Gastroesophageal sphincter (tissue), 4 donors: ENCODE measurements around the gene BOC. TPM values are rescaled to one million over a fixed set of nuclear protein-coding genes. Genes with fewer than 3 reads are reported as not detected.
A peak's percentile ranks its signal among the peaks of the same experiment; 100 is the strongest.

ENCODE experiments used
- ATAC-seq: fragments of 150-250 bp; one replicate; pipeline ENCODE4 v1.9.1; 2016; ENCODE audit warnings: mild to moderate bottlenecking, moderate library complexity
- H3K27ac ChIP-seq, 4 donors: fragments of 200-600 bp; sonication (generic) in 3 of 4; 1 replicate in 3 of 4; 2 replicates in 1 of 4; pipeline ENCODE4 v1.5.1; 2016 to 2019
- H3K27me3 ChIP-seq: fragments of 200-600 bp; sonication (generic); one replicate; pipeline ENCODE4 v1.5.1; 2019
- H3K36me3 ChIP-seq, 2 donors: fragments of 200-600 bp; sonication (generic); one replicate each; pipeline ENCODE4 v1.5.1; 2019; ENCODE audit warnings: control low read depth in 1 of 2
- H3K4me1 ChIP-seq, 3 donors: fragments of 200-600 bp; sonication (generic); 1 replicate in 2 of 3; 2 replicates in 1 of 3; pipeline ENCODE4 v1.5.1; 2016 to 2019; ENCODE audit warnings: control low read depth in 2 of 3
- H3K4me3 ChIP-seq, 2 donors: fragments of 200-600 bp; sonication (generic); one replicate each; pipeline ENCODE4 v1.5.1; 2019; ENCODE audit warnings: mild to moderate bottlenecking in 1 of 2, moderate library complexity in 1 of 2
- H3K9me3 ChIP-seq, 3 donors: fragments of 200-600 bp; sonication (generic); one replicate each; pipeline ENCODE4 v1.5.1; 2017 to 2019; ENCODE audit warnings: control low read depth in 2 of 3
- EP300 ChIP-seq: sonication (generic); formaldehyde crosslinking; IDR thresholded peaks from one replicate; pipeline ENCODE4 v1.6.1; 2017; ENCODE audit warnings: antibody characterized with exemption, mild to moderate bottlenecking
- POLR2A ChIP-seq, 2 donors: fragments of 450-650 bp; IDR thresholded peaks; one replicate each; pipeline ENCODE4 v1.6.1; 2017; ENCODE audit warnings: antibody characterized with exemption in 2 of 2, mild to moderate bottlenecking in 2 of 2, moderate library complexity in 1 of 2
- POLR2AphosphoS5 ChIP-seq: sonication (generic); formaldehyde crosslinking; IDR thresholded peaks from one replicate; pipeline ENCODE4 v1.6.1; 2017; ENCODE audit warnings: antibody characterized with exemption
- WGBS, 2 donors: methylation state at CpG; one replicate each; pipeline ENCODE4 v1.1.5; 2018; ENCODE audit warnings: low coverage in 1 of 2; 5-methylcytosine and 5-hydroxymethylcytosine counted together
- total RNA-seq, 4 donors: library from RNA; depleted of rRNA; stranded (reverse); fragments of >200 nt; gene quantifications; one replicate each; pipeline ENCODE4 v1.1.0, GENCODE V29; 2016
- TF ChIP-seq, protein P1 (sequence below), 4 experiments: fragments of 200-600 bp in 2 of 4; fragments of 450-650 bp in 2 of 4; sonication (generic) in 1 of 4; IDR thresholded peaks; one replicate each; pipeline ENCODE4 v1.5.1; 2017 to 2019; ENCODE audit warnings: antibody characterized with exemption in 4 of 4, mild to moderate bottlenecking in 2 of 4, moderate library complexity in 2 of 4

The BOC gene
- total RNA-seq, 4 donors from 2014 or later: 41.5 to 130 (median 73.9) TPM

DNA sequence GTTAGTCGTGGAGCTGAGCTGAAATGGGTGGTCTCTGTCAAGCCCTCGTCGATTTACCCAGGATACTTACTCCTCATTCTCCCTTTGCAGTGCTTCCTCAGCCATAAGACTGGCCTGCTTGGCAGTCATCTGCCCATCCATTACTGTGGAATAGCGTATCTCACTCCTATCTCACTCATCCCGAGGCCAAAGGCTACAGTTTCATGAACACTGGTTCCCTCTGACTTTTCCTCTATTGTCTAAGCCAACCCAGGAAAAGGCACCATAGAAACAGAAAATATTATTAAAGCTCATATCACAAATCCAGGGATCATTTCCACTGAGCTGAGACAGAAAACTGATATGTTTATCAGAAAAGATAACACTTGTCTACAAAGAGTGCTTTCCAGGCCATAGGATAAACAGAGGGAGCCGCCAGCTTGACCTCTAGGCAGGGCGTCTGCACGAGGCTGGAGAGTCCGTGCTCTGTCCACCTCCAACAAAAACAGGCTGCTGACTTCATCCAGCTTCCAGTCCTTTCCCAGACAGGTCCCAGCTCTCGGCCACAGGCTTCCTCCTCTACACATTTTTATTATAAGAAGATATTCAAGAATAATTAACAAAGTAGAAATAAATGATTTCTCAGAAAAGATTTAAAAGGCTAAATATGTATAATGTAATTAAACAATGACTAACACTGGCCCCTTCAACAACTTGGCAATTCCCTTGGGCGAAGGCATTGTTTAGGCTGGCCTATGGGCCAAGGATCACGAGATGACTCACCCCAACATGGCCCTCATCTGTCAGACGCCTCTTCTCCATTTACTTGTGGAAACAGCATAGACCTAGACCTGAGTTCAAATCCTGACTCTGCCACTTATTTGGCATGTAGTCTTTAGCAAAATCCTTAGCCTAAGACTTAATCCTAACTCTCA is 27.4 kb upstream of the BOC start:
- H3K9me3 ChIP-seq: peaks cover 0 to 6% (median 0%) of the 10 kb centered on the region in 3 donors
- no peaks in the 10 kb centered on the region for H3K36me3 ChIP-seq
- peak overlapping the region in 3 of 4 donors; percentile 4 to 28 (median 9) for H3K27ac ChIP-seq
- peaks cover 0 to 7% (median 0%) of the 10 kb centered on the region in 3 donors for H3K4me1 ChIP-seq
- no peak for ATAC-seq
- no peaks in the 10 kb centered on the region for H3K27me3 ChIP-seq
- no peak overlapping the region for H3K4me3 ChIP-seq
- WGBS, 2 donors: 50 to 58% methylated on average over 9 to 12 of the region's 13 CpGs
- TF ChIP-seq POLR2AphosphoS5 (no peak), POLR2A (IDR thresholded peaks at IDR 0.05) (no peak), EP300 (no peak)
- TF ChIP-seq, protein P1, sequence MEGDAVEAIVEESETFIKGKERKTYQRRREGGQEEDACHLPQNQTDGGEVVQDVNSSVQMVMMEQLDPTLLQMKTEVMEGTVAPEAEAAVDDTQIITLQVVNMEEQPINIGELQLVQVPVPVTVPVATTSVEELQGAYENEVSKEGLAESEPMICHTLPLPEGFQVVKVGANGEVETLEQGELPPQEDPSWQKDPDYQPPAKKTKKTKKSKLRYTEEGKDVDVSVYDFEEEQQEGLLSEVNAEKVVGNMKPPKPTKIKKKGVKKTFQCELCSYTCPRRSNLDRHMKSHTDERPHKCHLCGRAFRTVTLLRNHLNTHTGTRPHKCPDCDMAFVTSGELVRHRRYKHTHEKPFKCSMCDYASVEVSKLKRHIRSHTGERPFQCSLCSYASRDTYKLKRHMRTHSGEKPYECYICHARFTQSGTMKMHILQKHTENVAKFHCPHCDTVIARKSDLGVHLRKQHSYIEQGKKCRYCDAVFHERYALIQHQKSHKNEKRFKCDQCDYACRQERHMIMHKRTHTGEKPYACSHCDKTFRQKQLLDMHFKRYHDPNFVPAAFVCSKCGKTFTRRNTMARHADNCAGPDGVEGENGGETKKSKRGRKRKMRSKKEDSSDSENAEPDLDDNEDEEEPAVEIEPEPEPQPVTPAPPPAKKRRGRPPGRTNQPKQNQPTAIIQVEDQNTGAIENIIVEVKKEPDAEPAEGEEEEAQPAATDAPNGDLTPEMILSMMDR (IDR thresholded peaks at IDR 0.05): no peak

- Histone ChIP-seq H3K36me3 (no peaks in the 10 kb centered on the region), H3K4me3 (no peak overlapping the region), H3K27me3 (no peaks in the 10 kb centered on the region), H3K27ac (no peak overlapping the region), H3K4me1 (peaks cover 0 to 7% (median 0%) of the 10 kb centered on the region in 3 donors), H3K9me3 (peaks cover 0 to 6% (median 0%) of the 10 kb centered on the region in 3 donors)
- TF ChIP-seq POLR2AphosphoS5: no peak
- no peak for TF ChIP-seq EP300
- TF ChIP-seq POLR2A (IDR thresholded peaks at IDR 0.05): no peak
- TF ChIP-seq, protein P1 (IDR thresholded peaks at IDR 0.05): no peak
- ATAC-seq: no peak
Measured at GRCh38 chr3:113185194-113185835, 26.0 kb upstream of the BOC start.

DNA sequence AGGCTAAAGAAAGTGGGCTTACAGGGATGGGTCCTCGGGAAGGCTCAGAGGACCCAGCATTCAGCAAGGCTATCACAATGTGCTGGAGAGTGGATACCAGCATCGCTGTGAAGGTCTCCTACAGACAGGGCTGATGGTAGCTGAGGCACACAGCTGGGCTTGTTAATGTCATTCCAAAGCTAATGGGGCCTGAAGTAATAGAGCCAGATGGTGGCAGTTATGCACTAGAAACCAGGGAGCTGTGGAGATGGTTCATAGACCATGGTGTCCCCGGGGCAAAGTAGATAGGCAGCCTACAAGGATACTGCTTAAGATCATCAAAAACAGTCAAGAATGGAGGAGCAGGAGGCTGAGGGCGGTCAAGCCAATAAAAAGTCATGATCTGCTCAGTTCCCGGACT is 24.8 kb upstream of the BOC start:
- H3K27ac ChIP-seq: no peak overlapping the region
- peaks cover 0 to 7% (median 0%) of the 10 kb centered on the region in 3 donors for H3K4me1 ChIP-seq
- no peaks in the 10 kb centered on the region for H3K36me3 ChIP-seq
- TF ChIP-seq EP300 (no peak), POLR2AphosphoS5 (no peak), POLR2A (IDR thresholded peaks at IDR 0.05) (no peak)
- TF ChIP-seq, protein P1 (IDR thresholded peaks at IDR 0.05): no peak
- H3K9me3 ChIP-seq: peaks cover 0 to 6% (median 0%) of the 10 kb centered on the region in 3 donors
- no peak for ATAC-seq
- no peak overlapping the region for H3K4me3 ChIP-seq
- no peaks in the 10 kb centered on the region for H3K27me3 ChIP-seq
- WGBS, 2 donors: 88 to 95% methylated on average over 4 to 5 of the region's 5 CpGs

- H3K4me1 ChIP-seq: peaks cover 0 to 37% (median 3%) of the 10 kb centered on the region in 3 donors
- H3K27me3 ChIP-seq: no peaks in the 10 kb centered on the region
- 3 to 22% methylated on average over 3 to 8 of the region's 8 CpGs for WGBS, 2 donors
- ATAC-seq: peak; percentile 83
- H3K9me3 ChIP-seq: peaks cover 0 to 2% (median 0%) of the 10 kb centered on the region in 3 donors
- H3K4me3 ChIP-seq: no peak overlapping the region
- TF ChIP-seq, protein P1 (IDR thresholded peaks at IDR 0.05): peak in 1 of 4 experiments; percentile 10
- no peak for TF ChIP-seq POLR2A (IDR thresholded peaks at IDR 0.05)
- TF ChIP-seq POLR2AphosphoS5: peak; percentile 89
- peak; percentile 96 for TF ChIP-seq EP300
- no peaks in the 10 kb centered on the region for H3K36me3 ChIP-seq
- peak overlapping the region; percentile 76 to 93 (median 79) for H3K27ac ChIP-seq
Measured at GRCh38 chr3:113193288-113193687, 18.1 kb upstream of the BOC start.
